Left ventricle myocardium inferior (tissue), 1 donor: ENCODE results near the gene KCNK10. TPM values are rescaled to one million over a fixed set of nuclear protein-coding genes. Genes with fewer than 3 reads are reported as not detected.

Source experiments
- DNase-seq: peaks from one replicate; pipeline ENCODE4 v3.0.0-alpha.2; 2020
- H3K27ac ChIP-seq: fragments of 200-600 bp; replicated peaks from 2 replicates; pipeline ENCODE4 v1.8.0; 2021
- H3K27me3 ChIP-seq: fragments of 200-600 bp; 2 replicates; pipeline ENCODE4 v1.8.0; 2021; ENCODE audit warnings: low read depth
- H3K36me3 ChIP-seq: fragments of 200-600 bp; 2 replicates; pipeline ENCODE4 v1.8.0; 2021
- H3K4me1 ChIP-seq: fragments of 200-600 bp; 2 replicates; pipeline ENCODE4 v1.8.0; 2021
- H3K4me3 ChIP-seq: fragments of 200-600 bp; 2 replicates; pipeline ENCODE4 v1.8.0; 2021; ENCODE audit warnings: mild to moderate bottlenecking, moderate library complexity
- H3K9me3 ChIP-seq: fragments of 200-600 bp; replicated peaks from 2 replicates; pipeline ENCODE4 v1.8.0; 2021
- CTCF ChIP-seq: fragments of 200-600 bp; IDR thresholded peaks from 2 replicates; pipeline ENCODE4 v1.8.0; 2021; ENCODE audit warnings: antibody characterized with exemption, mild to moderate bottlenecking, borderline replicate concordance
- intact Hi-C: fragments of 100-400 bp; cut with micrococcal nuclease; formaldehyde crosslinking; loops from one replicate; pipeline ENCODE4 v1.11.0; 2022
- total RNA-seq: library from RNA; stranded (reverse); fragmentation: NEBNext Ultra II Directional; extraction: Animal tissue kit (Norgen Biotek cat#: 25700); gene quantifications from one replicate; pipeline ENCODE4 v1.2.1, GENCODE V29; 2021
- donor health status: DM: no; HTN: yes; CAD: no; lungs with severe emphysema.

The KCNK10 gene
- total RNA-seq, 1 donor from 2014 or later, result not detected

DNA sequence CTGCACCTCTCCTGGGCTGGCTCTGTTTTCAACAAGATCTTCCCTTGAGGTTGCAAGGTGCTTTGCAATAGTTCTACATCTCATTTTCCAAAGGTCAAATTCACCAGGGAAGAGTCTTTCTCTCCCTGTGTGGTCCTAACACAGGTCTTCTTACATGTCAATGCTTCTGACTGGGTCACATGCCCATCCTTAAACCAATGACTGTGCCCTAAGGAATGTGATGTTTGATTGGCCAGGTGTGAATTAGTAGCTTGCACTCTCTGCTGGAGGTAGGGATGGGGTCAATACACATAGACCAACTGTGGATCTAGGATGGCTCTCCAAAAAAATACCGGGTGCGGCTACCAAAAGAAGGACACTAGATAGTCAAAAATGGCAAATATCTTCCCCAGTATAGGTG, 19.9 kb upstream of the KCNK10 start:
- Histone ChIP-seq H3K4me1 (no peaks in the 10 kb centered on the region), H3K27ac (no peak overlapping the region), H3K36me3 (no peaks in the 10 kb centered on the region), H3K9me3 (no peaks in the 10 kb centered on the region), H3K4me3 (no peak overlapping the region), H3K27me3 (peaks cover 11% of the 10 kb centered on the region)
- no peak for TF ChIP-seq CTCF
- intact Hi-C loops, result no loop called here
- DNase-seq, result no peak

GRCh38 chr14:88340357-88340756, 17.3 kb upstream of the KCNK10 start:
- intact Hi-C loops, result no loop called here
- no peaks in the 10 kb centered on the region for H3K36me3 ChIP-seq
- TF ChIP-seq CTCF, result no peak
- H3K9me3 ChIP-seq, result no peaks in the 10 kb centered on the region
- DNase-seq, result no peak
- H3K4me3 ChIP-seq, result no peak overlapping the region
- H3K27me3 ChIP-seq, result peaks cover 20% of the 10 kb centered on the region
- no peak overlapping the region for H3K27ac ChIP-seq
- no peaks in the 10 kb centered on the region for H3K4me1 ChIP-seq

DNA sequence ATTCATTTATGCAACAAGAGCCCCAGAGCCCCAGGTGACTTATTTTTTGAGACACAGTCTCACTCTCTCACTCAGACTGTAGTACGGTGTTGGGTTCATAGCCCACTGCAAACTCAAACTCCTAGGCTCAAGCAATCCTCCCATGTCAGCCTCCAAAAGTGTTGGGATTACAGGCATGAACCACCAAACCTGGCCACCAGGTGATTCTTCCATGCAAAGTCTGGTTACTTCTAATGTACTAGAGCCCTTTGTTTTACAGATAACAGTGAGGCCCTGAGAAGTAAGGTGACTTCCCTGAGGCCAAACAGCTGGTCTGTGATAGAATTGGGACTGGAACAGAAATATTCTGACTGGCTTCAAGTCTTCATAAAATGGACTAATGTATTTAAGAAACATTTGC, 10.0 kb upstream of the KCNK10 start:
- no peak overlapping the region for H3K27ac ChIP-seq
- intact Hi-C loops, result no loop called here
- peaks cover 8% of the 10 kb centered on the region for H3K9me3 ChIP-seq
- no peak for TF ChIP-seq CTCF
- no peaks in the 10 kb centered on the region for H3K4me1 ChIP-seq
- no peak overlapping the region for H3K4me3 ChIP-seq
- H3K27me3 ChIP-seq, result peaks cover 62% of the 10 kb centered on the region
- no peaks in the 10 kb centered on the region for H3K36me3 ChIP-seq
- no peak for DNase-seq

DNA sequence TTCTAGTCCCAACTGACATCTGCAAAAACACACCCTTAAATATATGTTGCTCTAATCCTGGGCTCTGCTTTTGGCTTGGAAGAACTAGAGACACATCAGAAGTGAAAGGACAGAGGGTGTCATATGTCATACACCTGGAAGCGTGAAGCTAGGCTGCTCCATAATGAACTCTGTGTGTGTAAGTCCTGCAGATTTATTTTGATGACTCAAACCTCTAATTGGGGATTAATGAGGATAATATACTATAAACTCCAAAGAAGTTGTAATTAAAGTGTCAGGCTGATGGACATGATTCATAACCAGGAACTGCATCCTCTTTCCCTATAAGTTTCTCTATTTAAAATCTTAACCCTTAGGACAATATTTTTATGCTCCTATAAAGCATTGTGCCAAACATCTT, 4.4 kb upstream of the KCNK10 start:
- Histone ChIP-seq H3K4me3 (no peak overlapping the region), H3K4me1 (peaks cover 17% of the 10 kb centered on the region), H3K9me3 (peaks cover 11% of the 10 kb centered on the region), H3K27ac (no peak overlapping the region), H3K36me3 (no peaks in the 10 kb centered on the region), H3K27me3 (peaks cover 93% of the 10 kb centered on the region)
- DNase-seq, result no peak
- TF ChIP-seq CTCF, result no peak
- intact Hi-C loops, result no loop called here

DNA sequence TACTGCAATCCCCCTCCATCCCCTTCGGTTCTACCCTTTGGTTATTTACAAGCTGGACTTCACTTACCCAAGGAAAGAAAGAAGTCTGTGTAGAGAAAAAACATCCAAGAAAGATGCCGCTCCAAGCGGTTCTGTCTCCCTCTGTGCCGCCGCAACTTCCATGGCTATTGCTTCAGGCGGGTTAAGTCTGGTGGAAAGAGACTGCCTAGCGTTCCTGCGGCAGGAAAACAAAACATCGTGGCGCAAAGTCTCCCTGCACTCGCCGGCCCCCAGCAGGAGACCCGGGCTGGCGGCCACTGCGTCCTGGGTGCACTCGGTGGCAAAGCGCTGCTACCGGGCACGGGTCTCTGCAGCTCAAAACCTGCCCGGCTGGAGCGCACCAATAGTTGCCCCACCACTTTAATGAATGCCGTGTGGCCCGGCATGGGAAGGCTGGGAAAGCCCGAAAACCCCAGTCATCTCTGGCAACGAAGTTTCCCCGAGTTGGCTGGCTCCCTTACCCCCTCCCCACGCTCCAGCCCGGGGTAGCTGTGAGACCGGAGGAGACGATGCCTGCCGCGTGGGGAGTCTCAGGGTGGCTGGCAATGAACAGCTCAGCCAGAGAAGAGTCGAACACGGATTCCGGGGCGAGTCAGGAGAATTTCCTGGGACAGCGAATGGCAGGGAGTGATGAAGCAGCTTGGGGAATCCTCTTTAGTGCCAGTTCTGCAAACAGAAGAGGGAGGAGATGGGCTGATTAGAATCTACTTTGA, 3.5 kb upstream of the KCNK10 start:
- Histone ChIP-seq H3K4me3 (no peak overlapping the region), H3K27me3 (peaks cover 96% of the 10 kb centered on the region), H3K36me3 (no peaks in the 10 kb centered on the region), H3K9me3 (peaks cover 11% of the 10 kb centered on the region), H3K27ac (no peak overlapping the region), H3K4me1 (peaks cover 20% of the 10 kb centered on the region)
- no peak for DNase-seq
- intact Hi-C loops, result no loop called here
- TF ChIP-seq CTCF, result no peak
